H9 (cell line): ENCODE data around the gene SPRY4. TPM values are rescaled to one million over a fixed set of nuclear protein-coding genes. Genes with fewer than 3 reads are reported as not detected.
A peak's percentile ranks its signal among the peaks of the same experiment; 100 is the strongest.

ENCODE experiments used
- DNase-seq: peaks from one replicate; pipeline ENCODE4 v3.0.0-alpha.2; 2017
- H2AFZ ChIP-seq: one replicate; pipeline ENCODE4 v1.6.1; 2013; ENCODE audit warnings: mild to moderate bottlenecking, low read length, control low read depth, moderate library complexity
- H2AK5ac ChIP-seq: 2 replicates; pipeline ENCODE4 v1.6.1; 2013; ENCODE audit warnings: low read length, control low read depth, mixed read lengths; ENCODE audit not compliant: insufficient read length
- H2BK120ac ChIP-seq: one replicate; pipeline ENCODE4 v1.6.1; 2013; ENCODE audit warnings: low read depth, mild to moderate bottlenecking, low read length, control low read depth, inconsistent platforms; ENCODE audit not compliant: poor library complexity, severe bottlenecking
- H2BK12ac ChIP-seq: 2 replicates; pipeline ENCODE4 v1.6.1; 2013; ENCODE audit warnings: low read length, control low read depth, mixed read lengths, low read depth; ENCODE audit not compliant: insufficient read length
- H2BK15ac ChIP-seq: 2 replicates; pipeline ENCODE4 v1.6.1; 2013; ENCODE audit warnings: low read depth, low read length, control low read depth
- H2BK20ac ChIP-seq: one replicate; pipeline ENCODE4 v1.6.1; 2013; ENCODE audit warnings: low read depth, mild to moderate bottlenecking, low read length, control low read depth, inconsistent platforms; ENCODE audit not compliant: poor library complexity, severe bottlenecking
- H2BK5ac ChIP-seq: 2 replicates; pipeline ENCODE4 v1.6.1; 2013; ENCODE audit warnings: low read length, control low read depth, mixed read lengths; ENCODE audit not compliant: insufficient read length
- H3K14ac ChIP-seq: 2 replicates; pipeline ENCODE4 v1.6.1; 2013; ENCODE audit warnings: low read length, control low read depth; ENCODE audit not compliant: insufficient read depth
- H3K18ac ChIP-seq: 2 replicates; pipeline ENCODE4 v1.6.1; 2013; ENCODE audit warnings: low read depth, mild to moderate bottlenecking, mixed read lengths, low read length, control low read depth; ENCODE audit not compliant: insufficient read length
- H3K23ac ChIP-seq: 2 replicates; pipeline ENCODE4 v1.6.1; 2013; ENCODE audit warnings: low read length, control low read depth, mixed read lengths, low read depth; ENCODE audit not compliant: insufficient read length
- H3K23me2 ChIP-seq: 2 replicates; pipeline ENCODE4 v1.6.1; 2013; ENCODE audit warnings: low read depth, mild to moderate bottlenecking, mixed read lengths, low read length, control low read depth; ENCODE audit not compliant: insufficient read length, poor library complexity, severe bottlenecking
- H3K27ac ChIP-seq: 2 replicates; pipeline ENCODE4 v1.5.1; 2013; ENCODE audit warnings: low read length, control low read depth, mixed read lengths, low read depth; ENCODE audit not compliant: insufficient read length
- H3K27me3 ChIP-seq: 2 replicates; pipeline ENCODE4 v1.6.1; 2013; ENCODE audit warnings: low read length, control low read depth, inconsistent platforms; ENCODE audit not compliant: insufficient read depth
- H3K4ac ChIP-seq: 2 replicates; pipeline ENCODE4 v1.6.1; 2013; ENCODE audit warnings: low read depth, mild to moderate bottlenecking, control low read depth, inconsistent platforms, low read length, moderate library complexity
- H3K4me1 ChIP-seq: 2 replicates; pipeline ENCODE4 v1.6.1; 2013; ENCODE audit warnings: low read length, control low read depth, inconsistent platforms; ENCODE audit not compliant: insufficient read depth
- H3K4me2 ChIP-seq: 2 replicates; pipeline ENCODE4 v1.6.1; 2013; ENCODE audit warnings: low read length, control low read depth, mixed read lengths; ENCODE audit not compliant: insufficient read length, insufficient read depth
- H3K56ac ChIP-seq: 2 replicates; pipeline ENCODE4 v1.6.1; 2013; ENCODE audit warnings: low read depth, mild to moderate bottlenecking, mixed read lengths, low read length, control low read depth; ENCODE audit not compliant: insufficient read length
- H3K79me1 ChIP-seq: 2 replicates; pipeline ENCODE4 v1.6.1; 2013; ENCODE audit warnings: low read depth, mild to moderate bottlenecking, moderate library complexity, low read length, control low read depth, inconsistent platforms; ENCODE audit not compliant: insufficient read depth, poor library complexity, severe bottlenecking
- H3K79me2 ChIP-seq: 2 replicates; pipeline ENCODE4 v1.6.1; 2013; ENCODE audit warnings: low read length, control low read depth, inconsistent platforms; ENCODE audit not compliant: insufficient read depth
- H3K9ac ChIP-seq: 2 replicates; pipeline ENCODE4 v1.6.1; 2013; ENCODE audit warnings: low read length, control low read depth, mixed read lengths; ENCODE audit not compliant: insufficient read length; ENCODE audit errors: extremely low read depth
- H3K9me3 ChIP-seq: one replicate; pipeline ENCODE4 v1.6.1; 2013; ENCODE audit warnings: low read depth, low read length, inconsistent platforms; ENCODE audit not compliant: control insufficient read depth
- H3T11ph ChIP-seq: one replicate; pipeline ENCODE4 v1.6.1; 2013; ENCODE audit warnings: mild to moderate bottlenecking, low read length, control low read depth, inconsistent platforms
- H4K20me1 ChIP-seq: one replicate; pipeline ENCODE4 v1.6.1; 2013; ENCODE audit not compliant: control insufficient read depth, insufficient read length, insufficient read depth
- H4K5ac ChIP-seq: 2 replicates; pipeline ENCODE4 v1.6.1; 2013; ENCODE audit warnings: low read depth, mild to moderate bottlenecking, mixed read lengths, low read length, control low read depth; ENCODE audit not compliant: insufficient read length
- H4K8ac ChIP-seq: replicated peaks from 2 replicates; pipeline ENCODE4 v1.6.1; 2013; ENCODE audit warnings: low read length, control low read depth, mixed read lengths, low read depth; ENCODE audit not compliant: insufficient read length
- H4K91ac ChIP-seq: 2 replicates; pipeline ENCODE4 v1.6.1; 2013; ENCODE audit warnings: low read depth, mild to moderate bottlenecking, moderate library complexity, mixed read lengths, low read length, control low read depth; ENCODE audit not compliant: insufficient read length
- H3K27ac Mint-ChIP-seq, 3 experiments: 2 replicates in 2 of 3; 3 replicates in 1 of 3; pipeline ENCODE4 v1.8.0; 2020 to 2021; ENCODE audit warnings: mixed read lengths in 3 of 3, mild to moderate bottlenecking in 1 of 3, moderate library complexity in 1 of 3
- H3K27me3 Mint-ChIP-seq: 2 replicates; pipeline ENCODE4 v1.8.0; 2021; ENCODE audit warnings: low read depth, mild to moderate bottlenecking, moderate library complexity, mixed read lengths
- H3K36me3 Mint-ChIP-seq, 3 experiments: 2 replicates in 2 of 3; 3 replicates in 1 of 3; pipeline ENCODE4 v1.8.0; 2020 to 2021; ENCODE audit warnings: low read depth in 3 of 3, mixed read lengths in 3 of 3; ENCODE audit not compliant: insufficient read depth in 1 of 3
- H3K4me1 Mint-ChIP-seq, 2 experiments: 2 replicates each; pipeline ENCODE4 v1.8.0; 2020; ENCODE audit warnings: mixed read lengths in 2 of 2
- H3K4me3 Mint-ChIP-seq, 2 experiments: 2 replicates in 1 of 2; 3 replicates in 1 of 2; pipeline ENCODE4 v1.8.0; 2020 to 2021; ENCODE audit warnings: mild to moderate bottlenecking in 2 of 2, mixed read lengths in 2 of 2, moderate library complexity in 1 of 2
- H3K9me3 Mint-ChIP-seq, 2 experiments: 2 replicates in 1 of 2; 3 replicates in 1 of 2; pipeline ENCODE4 v1.8.0; 2020; ENCODE audit warnings: mild to moderate bottlenecking in 2 of 2, mixed read lengths in 2 of 2, moderate library complexity in 1 of 2
- WGBS: extraction: QIAGEN DNeasy Blood & Tissue Kit; methylation state at CpG from one replicate; pipeline ENCODE4 v1.1.7; 2013; ENCODE audit warnings: missing lambda C conversion rate, low lambda C conversion rate, mixed read lengths; ENCODE audit not compliant: insufficient read length; ENCODE audit errors: extremely low coverage; 5-methylcytosine and 5-hydroxymethylcytosine counted together
- total RNA-seq: library from RNA; stranded (reverse); gene quantifications from 2 replicates; pipeline ENCODE4 v1.2.1, GENCODE V29; 2021
- TF ChIP-seq, protein P1 (sequence below): fragments of 200-600 bp; sonication (generic); conservative IDR thresholded peaks from 3 replicates; pipeline ENCODE4 v1.8.0; 2021; ENCODE audit warnings: antibody characterized with exemption, mild to moderate bottlenecking

SPRY4 gene
- total RNA-seq, 1 experiment from 2014 or later: 92.4 TPM

- no peak overlapping the region for H2BK15ac ChIP-seq
- H3K27me3 ChIP-seq: no peaks in the 10 kb centered on the region
- H3K4me2 ChIP-seq: peak overlapping the region; percentile 94
- H3K14ac ChIP-seq: peak overlapping the region; percentile 94
- Mint-ChIP-seq H3K4me1 (peaks cover 51 to 64% of the 10 kb centered on the region in 2 experiments), H3K4me3 (peak overlapping the region; percentile 96 to 99), H3K9me3 (peaks cover 0 to 2% of the 10 kb centered on the region in 2 experiments; a peak in 1 of 5 replicates), H3K27ac (peak overlapping the region; percentile 98), H3K36me3 (peaks cover 0 to 32% (median 32%) of the 10 kb centered on the region in 3 experiments; a peak in 5 of 7 replicates), H3K27me3 (peaks cover 6% of the 10 kb centered on the region)
- peaks cover 2% of the 10 kb centered on the region for H3K79me1 ChIP-seq
- H3K56ac ChIP-seq: no peak overlapping the region
- H2AFZ ChIP-seq: no peak overlapping the region
- no peak overlapping the region for H4K91ac ChIP-seq
- peak overlapping the region; percentile 74 for H2BK12ac ChIP-seq
- no CpG with 5 or more reads among the region's 44 CpGs for WGBS
- no peak overlapping the region for H3K23ac ChIP-seq
- H2BK120ac ChIP-seq: peak overlapping the region; percentile 63
- no peak overlapping the region for H2AK5ac ChIP-seq
- peak overlapping the region; percentile 73 for H3K9ac ChIP-seq
- TF ChIP-seq, protein P1, sequence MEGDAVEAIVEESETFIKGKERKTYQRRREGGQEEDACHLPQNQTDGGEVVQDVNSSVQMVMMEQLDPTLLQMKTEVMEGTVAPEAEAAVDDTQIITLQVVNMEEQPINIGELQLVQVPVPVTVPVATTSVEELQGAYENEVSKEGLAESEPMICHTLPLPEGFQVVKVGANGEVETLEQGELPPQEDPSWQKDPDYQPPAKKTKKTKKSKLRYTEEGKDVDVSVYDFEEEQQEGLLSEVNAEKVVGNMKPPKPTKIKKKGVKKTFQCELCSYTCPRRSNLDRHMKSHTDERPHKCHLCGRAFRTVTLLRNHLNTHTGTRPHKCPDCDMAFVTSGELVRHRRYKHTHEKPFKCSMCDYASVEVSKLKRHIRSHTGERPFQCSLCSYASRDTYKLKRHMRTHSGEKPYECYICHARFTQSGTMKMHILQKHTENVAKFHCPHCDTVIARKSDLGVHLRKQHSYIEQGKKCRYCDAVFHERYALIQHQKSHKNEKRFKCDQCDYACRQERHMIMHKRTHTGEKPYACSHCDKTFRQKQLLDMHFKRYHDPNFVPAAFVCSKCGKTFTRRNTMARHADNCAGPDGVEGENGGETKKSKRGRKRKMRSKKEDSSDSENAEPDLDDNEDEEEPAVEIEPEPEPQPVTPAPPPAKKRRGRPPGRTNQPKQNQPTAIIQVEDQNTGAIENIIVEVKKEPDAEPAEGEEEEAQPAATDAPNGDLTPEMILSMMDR: no peak
- peaks cover 40% of the 10 kb centered on the region for H3K79me2 ChIP-seq
- no peaks in the 10 kb centered on the region for H3K9me3 ChIP-seq
- H2BK20ac ChIP-seq: no peak overlapping the region
- peak overlapping the region; percentile 10 for H2BK5ac ChIP-seq
- DNase-seq: peak; percentile 91
- peak overlapping the region; percentile 94 for H3K18ac ChIP-seq
- no peak overlapping the region for H4K5ac ChIP-seq
- H3K4ac ChIP-seq: peak overlapping the region; percentile 19; the same call in 1 of the 2 replicates
- H3K27ac ChIP-seq: peak overlapping the region; percentile 82
- no peak overlapping the region for H3T11ph ChIP-seq
- peaks cover 6% of the 10 kb centered on the region for H4K20me1 ChIP-seq
- peaks cover 11% of the 10 kb centered on the region; the same call in 1 of the 2 replicates for H3K4me1 ChIP-seq
- no peak overlapping the region for H4K8ac ChIP-seq
- peaks cover 34% of the 10 kb centered on the region for H3K23me2 ChIP-seq
These were observed 1.1 kb upstream of the SPRY4 start for GRCh38 chr5:142325725-142326479.
